Ishikawa (cell line): Measurements from ENCODE around the gene PEAK1.

Experiments
- CEBPB ChIP-seq: IDR thresholded peaks from 2 replicates; pipeline ENCODE4 v1.6.1; 2012
- EP300 ChIP-seq: IDR thresholded peaks from 2 replicates; pipeline ENCODE4 v1.6.1; 2012; ENCODE audit warnings: borderline replicate concordance
- FOXM1 ChIP-seq: IDR thresholded peaks from 2 replicates; pipeline ENCODE4 v1.6.1; 2012; ENCODE audit warnings: low read depth, borderline replicate concordance
- REST ChIP-seq: IDR thresholded peaks from 2 replicates; pipeline ENCODE4 v1.6.1; 2012; ENCODE audit warnings: low read depth, mild to moderate bottlenecking
- TAF1 ChIP-seq: IDR thresholded peaks from 2 replicates; pipeline ENCODE4 v1.6.1; 2012; ENCODE audit warnings: low read depth, mild to moderate bottlenecking
- TF ChIP-seq, protein P1 (sequence below): IDR thresholded peaks from 2 replicates; pipeline ENCODE4 v1.6.1; 2012

- TF ChIP-seq, protein P1, sequence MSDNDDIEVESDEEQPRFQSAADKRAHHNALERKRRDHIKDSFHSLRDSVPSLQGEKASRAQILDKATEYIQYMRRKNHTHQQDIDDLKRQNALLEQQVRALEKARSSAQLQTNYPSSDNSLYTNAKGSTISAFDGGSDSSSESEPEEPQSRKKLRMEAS = no peak
- TF ChIP-seq EP300 (no peak), REST (no peak), TAF1 (no peak), FOXM1 (no peak), CEBPB (no peak)
Measured at GRCh38 chr15:77466521-77466920, 46.6 kb upstream of the PEAK1 start.
